ENCODE measurements around the gene FBXW9.
"Not testable (repeated sequence)": the region's sequence is repeated elsewhere in the genome, so short reads cannot be mapped to it uniquely, and the experiment has no call there.

Gene FBXW9

GRCh38 chr19:12648088-12648487, 48.3 kb downstream of the FBXW9 start:
- no peak for DNase-seq

DNA sequence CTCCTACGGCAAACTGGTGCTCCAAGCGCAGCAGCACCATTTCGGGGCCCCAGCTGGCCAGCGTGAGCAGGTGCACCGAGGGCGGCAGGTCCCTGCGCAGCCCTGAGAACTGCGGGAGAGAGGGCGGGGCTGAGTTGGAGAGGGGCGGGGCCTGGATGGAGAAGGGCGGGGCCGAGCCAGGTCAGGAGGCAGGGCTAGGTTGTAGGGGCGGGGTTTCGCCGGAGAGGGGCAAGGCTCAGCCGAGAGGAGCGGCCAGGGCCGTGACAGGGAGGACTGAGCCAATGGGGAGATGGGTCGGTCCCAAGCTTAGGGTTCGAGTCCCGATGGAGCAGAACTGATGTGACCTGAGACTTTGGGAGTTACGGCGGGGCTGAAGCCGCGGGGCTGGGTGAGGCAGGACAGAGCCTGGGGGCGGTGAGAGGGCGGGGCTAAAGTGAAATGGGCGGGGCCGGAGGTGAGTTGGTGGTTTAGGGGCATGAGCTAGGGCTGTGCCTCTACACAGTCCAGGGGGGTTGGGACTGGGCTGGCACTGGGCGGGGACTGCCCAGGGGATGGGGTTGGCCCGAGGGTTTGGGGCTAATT, 48.9 kb downstream of the FBXW9 start:
- DNase-seq, result no peak

DNA sequence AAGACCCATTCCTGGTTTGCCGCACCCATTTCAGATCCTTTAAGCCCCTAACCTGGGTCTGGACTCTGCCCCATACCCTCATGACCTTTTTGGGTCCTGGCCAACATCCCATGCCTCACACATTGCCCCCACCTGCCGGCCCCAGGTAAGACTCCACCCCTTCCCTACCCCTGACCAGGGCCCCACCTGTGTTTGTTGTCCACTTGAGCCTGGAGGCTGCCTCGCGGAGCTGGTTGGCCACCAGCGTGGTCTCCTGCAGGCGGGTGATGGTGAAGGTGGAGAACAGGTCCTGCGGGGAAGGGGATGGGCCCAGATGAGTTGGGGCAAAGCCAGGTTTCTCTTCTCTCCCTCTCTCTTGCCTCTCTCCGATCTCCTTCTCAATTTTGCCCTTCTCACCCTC, 49.4 kb downstream of the FBXW9 start:
- DNase-seq, result no peak

- DNase-seq, result no peak
Observed at GRCh38 chr19:12646551-12646950, 49.9 kb downstream of the FBXW9 start.

- not testable (repeated sequence) for DNase-seq
Observed at GRCh38 chr19:12643716-12644115, 52.7 kb downstream of the FBXW9 start.

DNA sequence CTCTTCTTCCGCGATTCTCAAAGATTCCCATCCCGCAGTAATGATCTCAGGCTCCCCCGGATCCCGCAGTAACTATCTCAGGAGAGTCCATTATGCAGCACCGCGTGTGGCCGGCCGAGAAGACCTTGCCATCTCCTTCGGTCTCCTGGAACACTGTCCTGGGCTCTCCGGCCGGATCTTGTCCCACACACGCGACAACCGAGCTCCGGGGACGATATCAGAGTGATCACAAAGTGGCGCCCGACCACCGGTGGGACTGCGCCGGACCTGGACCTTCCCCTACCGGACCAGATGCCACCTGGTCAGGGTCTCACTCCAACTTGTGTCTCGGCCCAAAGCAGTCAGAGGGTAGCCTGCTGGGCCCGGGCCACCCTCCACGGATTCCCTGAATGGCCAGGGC, 53.9 kb downstream of the FBXW9 start:
- no peak for DNase-seq

DNA sequence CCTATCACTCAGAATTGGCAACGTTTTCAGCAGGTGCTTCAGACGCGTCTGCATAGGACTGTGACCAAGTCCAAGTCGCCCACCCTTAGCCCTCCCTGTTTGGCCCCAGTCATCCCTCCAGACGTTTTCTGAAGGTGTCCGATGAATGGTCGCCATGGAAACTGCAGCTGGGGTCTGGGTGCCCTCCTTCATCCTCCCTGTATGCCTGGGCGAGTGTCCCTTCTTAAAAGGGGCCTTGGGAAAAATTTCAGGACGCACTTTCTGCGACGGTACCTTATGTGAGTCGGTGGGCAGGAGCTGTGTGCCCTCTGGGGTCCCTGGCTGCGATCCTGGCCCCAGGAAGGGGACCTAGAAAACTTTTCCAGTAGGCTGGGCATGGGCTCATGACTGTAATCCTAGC, 55.0 kb downstream of the FBXW9 start:
- no peak for DNase-seq

- DNase-seq, result no peak
Observed at GRCh38 chr19:12639901-12640613, 56.4 kb downstream of the FBXW9 start.

All from NCI-H446 treated with DMSO at 0.1 percent for 48 hours (cell line).